ENCODE results near the gene CNNM1. TPM values are rescaled to one million over a fixed set of nuclear protein-coding genes. Genes with fewer than 3 reads are reported as not detected.
A peak's percentile ranks its signal among the peaks of the same experiment; 100 is the strongest.

The CNNM1 gene
- total RNA-seq, 1 donor from 2014 or later = 0.21 TPM

GRCh38 chr10:99412099-99412498, 82.9 kb downstream of the CNNM1 start:
- DNase-seq (ENCODE audit: low spot score) = no peak
- Mint-ChIP-seq H3K27me3 (ENCODE audit: insufficient read depth) (no peaks in the 10 kb centered on the region), H3K27ac (no peak overlapping the region), H3K9me3 (no peaks in the 10 kb centered on the region), H3K4me1 (ENCODE audit: low read depth) (no peaks in the 10 kb centered on the region), H3K36me3 (ENCODE audit: low read depth) (peaks cover 8% of the 10 kb centered on the region), H3K4me3 (no peak overlapping the region)
- intact Hi-C loops (cut with micrococcal nuclease) = no loop called here

- intact Hi-C loops (cut with micrococcal nuclease) = no loop called here
- no peak overlapping the region for H3K27ac Mint-ChIP-seq
- H3K9me3 Mint-ChIP-seq = no peaks in the 10 kb centered on the region
- no peak for DNase-seq (ENCODE audit: low spot score)
- no peaks in the 10 kb centered on the region for H3K27me3 Mint-ChIP-seq (ENCODE audit: insufficient read depth)
- peaks cover 30% of the 10 kb centered on the region for H3K36me3 Mint-ChIP-seq (ENCODE audit: low read depth)
- no peak overlapping the region for H3K4me3 Mint-ChIP-seq
- no peaks in the 10 kb centered on the region for H3K4me1 Mint-ChIP-seq (ENCODE audit: low read depth)
Observed at GRCh38 chr10:99418910-99419624, 89.9 kb downstream of the CNNM1 start.

- Mint-ChIP-seq H3K4me1 (ENCODE audit: low read depth) (no peaks in the 10 kb centered on the region), H3K36me3 (ENCODE audit: low read depth) (peaks cover 32% of the 10 kb centered on the region), H3K4me3 (no peak overlapping the region), H3K27ac (no peak overlapping the region), H3K27me3 (ENCODE audit: insufficient read depth) (no peaks in the 10 kb centered on the region), H3K9me3 (no peaks in the 10 kb centered on the region)
- intact Hi-C loops (cut with micrococcal nuclease) = no loop called here
- no peak for DNase-seq (ENCODE audit: low spot score)
Observed at GRCh38 chr10:99419688-99420087, 90.5 kb downstream of the CNNM1 start.

- no peak overlapping the region for H3K4me3 Mint-ChIP-seq
- no peaks in the 10 kb centered on the region for H3K27me3 Mint-ChIP-seq (ENCODE audit: insufficient read depth)
- H3K4me1 Mint-ChIP-seq (ENCODE audit: low read depth) = no peaks in the 10 kb centered on the region
- H3K27ac Mint-ChIP-seq = no peak overlapping the region
- no peak for DNase-seq (ENCODE audit: low spot score)
- H3K36me3 Mint-ChIP-seq (ENCODE audit: low read depth) = peaks cover 35% of the 10 kb centered on the region
- intact Hi-C loops (cut with micrococcal nuclease) = no loop called here
- H3K9me3 Mint-ChIP-seq = no peaks in the 10 kb centered on the region
Observed at GRCh38 chr10:99421233-99421739, 92.1 kb downstream of the CNNM1 start.

- DNase-seq (ENCODE audit: low spot score) = no peak
- no peak overlapping the region for H3K27ac Mint-ChIP-seq
Observed at GRCh38 chr10:99422529-99423096, 93.5 kb downstream of the CNNM1 start.

GRCh38 chr10:99424656-99425055, 95.5 kb downstream of the CNNM1 start:
- H3K27ac Mint-ChIP-seq = no peak overlapping the region
- no peaks in the 10 kb centered on the region for H3K9me3 Mint-ChIP-seq
- H3K4me1 Mint-ChIP-seq (ENCODE audit: low read depth) = peaks cover 7% of the 10 kb centered on the region
- no peaks in the 10 kb centered on the region for H3K27me3 Mint-ChIP-seq (ENCODE audit: insufficient read depth)
- no peak for DNase-seq (ENCODE audit: low spot score)
- intact Hi-C loops (cut with micrococcal nuclease) = no loop called here
- no peak overlapping the region for H3K4me3 Mint-ChIP-seq
- peaks cover 15% of the 10 kb centered on the region for H3K36me3 Mint-ChIP-seq (ENCODE audit: low read depth)

More at GRCh38 chr10:99422529-99423096, 93.5 kb downstream of the CNNM1 start:
- intact Hi-C loops (cut with micrococcal nuclease) = no loop called here
- Mint-ChIP-seq H3K4me1 (ENCODE audit: low read depth) (no peaks in the 10 kb centered on the region), H3K27me3 (ENCODE audit: insufficient read depth) (no peaks in the 10 kb centered on the region), H3K36me3 (ENCODE audit: low read depth) (peaks cover 29% of the 10 kb centered on the region), H3K9me3 (no peaks in the 10 kb centered on the region), H3K4me3 (no peak overlapping the region)

GRCh38 chr10:99425204-99425603, 96.0 kb downstream of the CNNM1 start:
- no peak overlapping the region for H3K27ac Mint-ChIP-seq
- intact Hi-C loops (cut with micrococcal nuclease) = no loop called here
- H3K36me3 Mint-ChIP-seq (ENCODE audit: low read depth) = peaks cover 10% of the 10 kb centered on the region
- H3K27me3 Mint-ChIP-seq (ENCODE audit: insufficient read depth) = no peaks in the 10 kb centered on the region
- H3K4me1 Mint-ChIP-seq (ENCODE audit: low read depth) = peaks cover 12% of the 10 kb centered on the region
- no peak for DNase-seq (ENCODE audit: low spot score)
- H3K9me3 Mint-ChIP-seq = no peaks in the 10 kb centered on the region
- H3K4me3 Mint-ChIP-seq = no peak overlapping the region

GRCh38 chr10:99426689-99427088, 97.5 kb downstream of the CNNM1 start:
- peaks cover 3% of the 10 kb centered on the region for H3K27me3 Mint-ChIP-seq (ENCODE audit: insufficient read depth)
- peaks cover 19% of the 10 kb centered on the region for H3K4me1 Mint-ChIP-seq (ENCODE audit: low read depth)
- no peak overlapping the region for H3K27ac Mint-ChIP-seq
- intact Hi-C loops (cut with micrococcal nuclease) = no loop called here
- no peaks in the 10 kb centered on the region for H3K9me3 Mint-ChIP-seq
- H3K4me3 Mint-ChIP-seq = no peak overlapping the region
- peaks cover 7% of the 10 kb centered on the region for H3K36me3 Mint-ChIP-seq (ENCODE audit: low read depth)
- DNase-seq (ENCODE audit: low spot score) = no peak

GRCh38 chr10:99427566-99428190, 98.5 kb downstream of the CNNM1 start:
- H3K4me1 Mint-ChIP-seq (ENCODE audit: low read depth) = peaks cover 26% of the 10 kb centered on the region
- H3K9me3 Mint-ChIP-seq = no peaks in the 10 kb centered on the region
- peaks cover 7% of the 10 kb centered on the region for H3K36me3 Mint-ChIP-seq (ENCODE audit: low read depth)
- no peak for DNase-seq (ENCODE audit: low spot score)
- peaks cover 3% of the 10 kb centered on the region for H3K27me3 Mint-ChIP-seq (ENCODE audit: insufficient read depth)
- H3K4me3 Mint-ChIP-seq = no peak overlapping the region
- intact Hi-C loops (cut with micrococcal nuclease) = no loop called here
- H3K27ac Mint-ChIP-seq = no peak overlapping the region

GRCh38 chr10:99429517-99430095, 100.5 kb downstream of the CNNM1 start:
- DNase-seq (ENCODE audit: low spot score) = no peak
- H3K9me3 Mint-ChIP-seq = no peaks in the 10 kb centered on the region
- H3K27ac Mint-ChIP-seq = peak overlapping the region; percentile 94
- intact Hi-C loops (cut with micrococcal nuclease) = loop anchor here (1.0 to 10.0 kb wide), 8 partner anchors 37 to 1295 kb away; partner anchors contain the start of genes COX15, CUTC, ENTPD7 and HPS1
- peaks cover 6% of the 10 kb centered on the region for H3K36me3 Mint-ChIP-seq (ENCODE audit: low read depth)
- H3K4me3 Mint-ChIP-seq = peak overlapping the region; percentile 99
- H3K27me3 Mint-ChIP-seq (ENCODE audit: insufficient read depth) = peaks cover 3% of the 10 kb centered on the region
- peaks cover 26% of the 10 kb centered on the region for H3K4me1 Mint-ChIP-seq (ENCODE audit: low read depth)

GRCh38 chr10:99430116-99430450, 100.9 kb downstream of the CNNM1 start:
- peak overlapping the region; percentile 94 for H3K27ac Mint-ChIP-seq
- H3K4me3 Mint-ChIP-seq = peak overlapping the region; percentile 99
- H3K4me1 Mint-ChIP-seq (ENCODE audit: low read depth) = peaks cover 26% of the 10 kb centered on the region
- peaks cover 2% of the 10 kb centered on the region for H3K36me3 Mint-ChIP-seq (ENCODE audit: low read depth)
- intact Hi-C loops (cut with micrococcal nuclease) = loop anchor here (1.0 to 10.0 kb wide), 8 partner anchors 38 to 1295 kb away; partner anchors contain the start of genes COX15, CUTC, ENTPD7 and HPS1
- H3K27me3 Mint-ChIP-seq (ENCODE audit: insufficient read depth) = peaks cover 3% of the 10 kb centered on the region
- DNase-seq (ENCODE audit: low spot score) = no peak
- no peaks in the 10 kb centered on the region for H3K9me3 Mint-ChIP-seq

GRCh38 chr10:99430451-99431189, 101.5 kb downstream of the CNNM1 start, which contains the start of gene GOT1:
Gene GOT1, minus strand, starts transcription at chr10:99430624. Its CDS starts 59 bp downstream, at chr10:99430565.
- H3K36me3 Mint-ChIP-seq (ENCODE audit: low read depth) = no peaks in the 10 kb centered on the region
- H3K9me3 Mint-ChIP-seq = no peaks in the 10 kb centered on the region
- peaks cover 3% of the 10 kb centered on the region for H3K27me3 Mint-ChIP-seq (ENCODE audit: insufficient read depth)
- peak within 1 kb of the TSS; percentile 94 for H3K27ac Mint-ChIP-seq
- H3K4me3 Mint-ChIP-seq = peak within 1 kb of the TSS; percentile 99
- intact Hi-C loops (cut with micrococcal nuclease) = loop anchor here (1.0 to 10.0 kb wide), 8 partner anchors 38 to 1296 kb away; partner anchors contain the start of genes COX15, CUTC, ENTPD7 and HPS1
- peak; percentile 93 for DNase-seq (ENCODE audit: low spot score)
- H3K4me1 Mint-ChIP-seq (ENCODE audit: low read depth) = peaks cover 26% of the 10 kb centered on the region
